H1 (cell line): ENCODE data around the gene NRN1L. TPM values are rescaled to one million over a fixed set of nuclear protein-coding genes. Genes with fewer than 3 reads are reported as not detected.
A peak's percentile ranks its signal among the peaks of the same experiment; 100 is the strongest.

Experiments
- CTCF ChIA-PET: fragments of 300-600 bp; sonication (Branson Sonifier 250); formaldehyde crosslinking; loops from one replicate; lab custom pipeline; 2021; ENCODE audit not compliant: partially characterized antibody; lab: Charles Lee
- POLR2A ChIA-PET: fragments of 300-600 bp; sonication (Branson Sonifier 250); formaldehyde crosslinking; loops from one replicate; lab custom pipeline; 2021; ENCODE audit warnings: inconsistent platforms; ENCODE audit not compliant: partially characterized antibody; lab: Charles Lee
- DNase-seq, 2 experiments: peaks; one replicate each; pipeline versions ENCODE4 v3.0.0 to v3.0.0-alpha.2; 2010 to 2022; ENCODE audit warnings: low spot score in 2 of 2, low read depth in 1 of 2, mixed read lengths in 1 of 2
- FAIRE-seq: peaks from 2 replicates; lab custom pipeline; 2011; peaks lifted over from hg19 to GRCh38; lab: Jason Lieb, UNC
- H2AFZ ChIP-seq: 2 replicates; pipeline ENCODE4 v1.8.1; 2012; ENCODE audit warnings: low read length, inconsistent platforms
- H2AK5ac ChIP-seq: 2 replicates; pipeline ENCODE4 v1.6.1; 2013; ENCODE audit warnings: low read depth, low read length
- H2BK120ac ChIP-seq: replicated peaks from 2 replicates; pipeline ENCODE3; 2013; ENCODE audit warnings: low read depth, low read length, inconsistent platforms
- H2BK12ac ChIP-seq: 2 replicates; pipeline ENCODE4 v1.6.1; 2013; ENCODE audit warnings: low read depth, low read length
- H2BK15ac ChIP-seq: 2 replicates; pipeline ENCODE4 v1.6.1; 2013; ENCODE audit warnings: low read length
- H2BK20ac ChIP-seq: 2 replicates; pipeline ENCODE4 v1.6.1; 2013; ENCODE audit warnings: low read length
- H2BK5ac ChIP-seq: 2 replicates; pipeline ENCODE4 v1.6.1; 2013; ENCODE audit warnings: low read depth, low read length
- H3K14ac ChIP-seq: 2 replicates; pipeline ENCODE4 v1.6.1; 2013; ENCODE audit warnings: inconsistent platforms; ENCODE audit not compliant: insufficient read length
- H3K18ac ChIP-seq: 2 replicates; pipeline ENCODE4 v1.6.1; 2013; ENCODE audit warnings: low read length; ENCODE audit errors: extremely low read depth
- H3K23ac ChIP-seq: 2 replicates; pipeline ENCODE4 v1.6.1; 2013; ENCODE audit warnings: inconsistent platforms; ENCODE audit not compliant: insufficient read length
- H3K23me2 ChIP-seq: 2 replicates; pipeline ENCODE4 v1.6.1; 2013; ENCODE audit warnings: low read depth, low read length
- H3K27ac ChIP-seq: 2 replicates; pipeline ENCODE4 v1.6.1; 2011; ENCODE audit warnings: low read depth, low read length, inconsistent platforms
- H3K27me3 ChIP-seq, 4 experiments: replicated peaks in 1 of 4; 1 replicate in 1 of 4; 2 replicates in 3 of 4; pipeline versions ENCODE4 v1.6.1 to v1.8.1; 2011 to 2013; ENCODE audit warnings: low read length in 3 of 4, mild to moderate bottlenecking in 3 of 4, inconsistent platforms in 2 of 4, mixed read lengths in 2 of 4, moderate library complexity in 1 of 4; ENCODE audit not compliant: control insufficient read depth in 3 of 4, insufficient read depth in 3 of 4; ENCODE audit errors: extremely low read depth in 1 of 4
- H3K36me3 ChIP-seq, 4 experiments: 2 replicates each; pipeline versions ENCODE4 v1.6.1 to v1.8.1; 2011 to 2013; ENCODE audit warnings: mild to moderate bottlenecking in 4 of 4, low read length in 3 of 4, moderate library complexity in 2 of 4, control low read depth in 1 of 4, inconsistent platforms in 1 of 4; ENCODE audit not compliant: insufficient read depth in 4 of 4, control insufficient read depth in 2 of 4
- H3K4ac ChIP-seq: replicated peaks from 2 replicates; pipeline ENCODE3; 2013; ENCODE audit warnings: low read length, low read depth, mixed read lengths, inconsistent platforms; ENCODE audit not compliant: insufficient read length
- H3K4me1 ChIP-seq, 4 experiments: replicated peaks in 1 of 4; 1 replicate in 1 of 4; 2 replicates in 3 of 4; pipeline versions ENCODE4 v1.6.1 to v1.8.1; 2011 to 2013; ENCODE audit warnings: low read length in 3 of 4, inconsistent platforms in 2 of 4, mixed read lengths in 1 of 4; ENCODE audit not compliant: insufficient read depth in 4 of 4, control insufficient read depth in 3 of 4
- H3K4me2 ChIP-seq, 2 experiments: 2 replicates each; pipeline versions ENCODE4 v1.6.1 to v1.8.1; 2011 to 2013; ENCODE audit warnings: low read depth in 2 of 2, low read length in 2 of 2, control low read depth in 1 of 2, inconsistent platforms in 1 of 2, mild to moderate bottlenecking in 1 of 2; ENCODE audit not compliant: insufficient read depth in 1 of 2
- H3K4me3 ChIP-seq, 4 experiments: fragments of 200-600, 300-600 bp in 1 of 4; sonication (generic), shearing (Covaris generic), sonication (Bioruptor Twin) in 1 of 4; 2 replicates each; pipeline versions ENCODE4 v1.5.1 to v1.8.1; 2011 to 2016; ENCODE audit warnings: low read length in 4 of 4, low read depth in 3 of 4, control low read depth in 2 of 4, inconsistent platforms in 2 of 4, mild to moderate bottlenecking in 2 of 4, mixed read lengths in 1 of 4, moderate library complexity in 1 of 4; ENCODE audit not compliant: insufficient read depth in 2 of 4; ENCODE audit errors: extremely low read depth in 1 of 4
- H3K56ac ChIP-seq: replicated peaks from 2 replicates; pipeline ENCODE3; 2013; ENCODE audit warnings: low read depth, mild to moderate bottlenecking, mixed read lengths, low read length, inconsistent platforms; ENCODE audit not compliant: insufficient read length
- H3K79me1 ChIP-seq: 2 replicates; pipeline ENCODE4 v1.6.1; 2013; ENCODE audit warnings: low read depth, low read length, control low read depth
- H3K79me2 ChIP-seq, 2 experiments: 2 replicates each; pipeline versions ENCODE4 v1.6.1 to v1.8.1; 2012 to 2013; ENCODE audit warnings: low read length in 2 of 2, mild to moderate bottlenecking in 2 of 2, inconsistent platforms in 1 of 2; ENCODE audit not compliant: insufficient read depth in 2 of 2, control insufficient read depth in 1 of 2
- H3K9ac ChIP-seq, 4 experiments: replicated peaks in 1 of 4; 1 replicate in 1 of 4; 2 replicates in 3 of 4; pipeline versions ENCODE4 v1.6.1 to v1.8.1; 2011 to 2013; ENCODE audit warnings: low read depth in 3 of 4, low read length in 3 of 4, control low read depth in 2 of 4, mild to moderate bottlenecking in 2 of 4, moderate library complexity in 2 of 4, inconsistent platforms in 1 of 4; ENCODE audit errors: extremely low read depth in 1 of 4
- H3K9me3 ChIP-seq, 2 experiments: 2 replicates each; pipeline versions ENCODE4 v1.6.1 to v1.8.1; 2012 to 2013; ENCODE audit warnings: mild to moderate bottlenecking in 2 of 2, moderate library complexity in 2 of 2, control low read depth in 1 of 2, inconsistent platforms in 1 of 2, low read depth in 1 of 2, low read length in 1 of 2, mixed read lengths in 1 of 2; ENCODE audit not compliant: insufficient read depth in 2 of 2
- H4K20me1 ChIP-seq, 2 experiments: replicated peaks in 1 of 2; 2 replicates each; pipeline versions ENCODE3 to v1.8.1; 2011 to 2013; ENCODE audit warnings: inconsistent platforms in 2 of 2, low read length in 2 of 2, mild to moderate bottlenecking in 1 of 2; ENCODE audit not compliant: insufficient read depth in 2 of 2, control insufficient read depth in 1 of 2
- H4K5ac ChIP-seq: 2 replicates; pipeline ENCODE4 v1.6.1; 2013; ENCODE audit warnings: low read length, low read depth, mixed read lengths, inconsistent platforms; ENCODE audit not compliant: insufficient read length
- H4K8ac ChIP-seq: 2 replicates; pipeline ENCODE4 v1.8.0; 2013; ENCODE audit warnings: mild to moderate bottlenecking, moderate library complexity, low read length, inconsistent platforms; ENCODE audit not compliant: insufficient read depth; ENCODE audit errors: extremely low read depth
- H4K91ac ChIP-seq: replicated peaks from 2 replicates; pipeline ENCODE3; 2013; ENCODE audit warnings: low read length, mixed read lengths, inconsistent platforms; ENCODE audit not compliant: insufficient read length
- EGR1 ChIP-seq: IDR thresholded peaks from 2 replicates; pipeline ENCODE4 v1.6.1; 2011; ENCODE audit warnings: low read depth, low read length, borderline replicate concordance
- HDAC2 ChIP-seq, 2 experiments: fragments of 300-600 bp in 1 of 2; sonication (generic) in 1 of 2; IDR thresholded peaks; 2 replicates each; pipeline ENCODE4 v1.6.1; 2011 to 2012; ENCODE audit warnings: low read depth in 2 of 2, low read length in 2 of 2, mild to moderate bottlenecking in 2 of 2, moderate library complexity in 2 of 2, borderline replicate concordance in 1 of 2, inconsistent platforms in 1 of 2
- NRF1 ChIP-seq: IDR thresholded peaks from 2 replicates; pipeline ENCODE4 v1.6.1; 2011; ENCODE audit warnings: mild to moderate bottlenecking, low read depth, low read length, improper control_type of control experiment
- POLR2AphosphoS5 ChIP-seq: IDR thresholded peaks from 2 replicates; pipeline ENCODE4 v1.6.1; 2011; ENCODE audit warnings: low read depth, low read length
- SP4 ChIP-seq: IDR thresholded peaks from 2 replicates; pipeline ENCODE4 v1.6.1; 2012; ENCODE audit warnings: low read length, inconsistent platforms
- SRF ChIP-seq: IDR thresholded peaks from 2 replicates; pipeline ENCODE4 v1.6.1; 2011; ENCODE audit warnings: mild to moderate bottlenecking, low read depth, low read length, moderate library complexity
- WGBS, 2 experiments: shearing (Covaris generic) in 1 of 2; methylation state at CpG; one replicate each; pipeline versions ENCODE4 v1.1.6 to v1.1.7; 2013 to 2015; ENCODE audit warnings: low lambda C conversion rate in 2 of 2, mixed read lengths in 2 of 2, inconsistent platforms in 1 of 2, low coverage in 1 of 2, missing lambda C conversion rate in 1 of 2; ENCODE audit not compliant: insufficient replicate concordance in 2 of 2, insufficient coverage in 1 of 2, insufficient read length in 1 of 2; ENCODE audit errors: extremely low coverage in 1 of 2, missing lambda C conversion rate in 1 of 2; 5-methylcytosine and 5-hydroxymethylcytosine counted together
- polyA plus RNA-seq, 7 experiments: library from polyadenylated mRNA; depleted of rRNA in 3 of 7; stranded (reverse) in 5 of 7; unstranded in 2 of 7; fragments of >200 nt in 5 of 7; fragments of 200-250 nt in 2 of 7; gene quantifications; 1 replicate in 5 of 7; 2 replicates in 1 of 7; 4 replicates in 1 of 7; pipeline versions ENCODE4 v1.2.1 to v1.2.3, GENCODE V29; 2011 to 2013; ENCODE audit warnings: missing spikeins in 2 of 7, mixed read lengths in 2 of 7
- total RNA-seq: library from RNA; stranded (reverse); fragmentation: NEBNext Ultra II Directional; extraction: Animal tissue kit (Norgen Biotek cat#: 25700); gene quantifications from 2 replicates; pipeline ENCODE4 v1.2.1, GENCODE V29; 2021
- TF ChIP-seq, protein P1 (sequence below): IDR thresholded peaks from 2 replicates; pipeline ENCODE4 v1.6.1; 2012; ENCODE audit warnings: inconsistent platforms
- TF ChIP-seq, protein P2 (sequence below), 3 experiments: IDR thresholded peaks; 1 replicate in 2 of 3; 2 replicates in 1 of 3; pipeline versions ENCODE4 v1.5.1 to v1.6.1; 2011; ENCODE audit warnings: low read length in 3 of 3, mild to moderate bottlenecking in 3 of 3, inconsistent platforms in 2 of 3, low read depth in 1 of 3, moderate library complexity in 1 of 3; ENCODE audit not compliant: insufficient read depth in 1 of 3; ENCODE audit errors: control extremely low read depth in 1 of 3

NRN1L gene
- total and polyA plus RNA-seq, 2 of the 8 experiments (the other 6 are each of a cell fraction or from before 2014, with no cell fraction given): 4.1 to 35.2 TPM

DNA sequence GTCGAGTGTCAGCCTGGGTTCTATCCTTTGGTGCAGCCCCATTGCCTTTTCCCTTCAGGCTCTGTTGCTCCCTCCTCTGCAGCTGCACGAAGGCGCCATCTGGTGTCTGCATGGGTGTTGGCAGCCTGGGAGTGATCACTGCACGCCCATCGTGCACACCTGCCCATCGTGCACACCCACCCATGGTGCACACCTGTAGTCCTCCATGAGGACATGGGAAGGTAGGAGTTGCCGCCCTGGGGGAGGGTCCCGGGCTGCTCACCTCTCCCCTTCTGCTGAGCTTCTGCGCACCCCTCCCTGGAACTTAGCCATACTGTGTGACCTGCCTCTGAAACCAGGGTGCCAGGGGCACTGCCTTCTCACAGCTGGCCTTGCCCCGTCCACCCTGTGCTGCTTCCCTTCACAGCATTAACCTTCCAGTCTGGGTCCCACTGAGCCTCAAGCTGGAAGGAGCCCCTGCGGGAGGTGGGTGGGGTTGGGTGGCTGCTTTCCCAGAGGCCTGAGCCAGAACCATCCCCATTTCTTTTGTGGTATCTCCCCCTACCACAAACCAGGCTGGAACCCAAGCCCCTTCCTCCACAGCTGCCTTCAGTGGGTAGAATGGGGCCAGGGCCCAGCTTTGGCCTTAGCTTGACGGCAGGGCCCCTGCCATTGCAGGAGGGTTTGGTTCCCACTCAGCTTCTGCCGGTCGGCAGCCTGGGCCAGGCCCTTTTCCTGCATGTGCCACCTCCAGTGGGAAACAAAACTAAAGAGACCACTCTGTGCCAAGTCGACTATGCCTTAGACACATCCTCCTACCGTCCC, 44.1 kb downstream of the NRN1L start:
- Histone ChIP-seq H3K9ac (no peak overlapping the region), H2BK5ac (no peak overlapping the region), H3K56ac (no peak overlapping the region), H3K23me2 (no peaks in the 10 kb centered on the region), H3K27me3 (no peaks in the 10 kb centered on the region), H3K79me1 (no peaks in the 10 kb centered on the region), H4K20me1 (peaks cover 3 to 27% of the 10 kb centered on the region in 2 experiments), H2BK20ac (no peak overlapping the region), H4K91ac (no peak overlapping the region), H3K4me2 (no peak overlapping the region), H3K79me2 (no peaks in the 10 kb centered on the region), H2BK15ac (no peak overlapping the region), H3K27ac (no peak overlapping the region), H3K4me3 (no peak overlapping the region), H3K23ac (no peak overlapping the region), H2AFZ (no peak overlapping the region), H3K36me3 (no peaks in the 10 kb centered on the region; a peak in 2 of 8 replicates), H3K4me1 (peaks cover 0 to 8% (median 4%) of the 10 kb centered on the region in 4 experiments; a peak in 5 of 7 replicates), H2BK120ac (no peak overlapping the region), H3K14ac (no peak overlapping the region), H3K4ac (no peak overlapping the region), H2BK12ac (no peak overlapping the region), H3K18ac (no peak overlapping the region), H4K8ac (no peak overlapping the region), H2AK5ac (no peak overlapping the region), H4K5ac (no peak overlapping the region), H3K9me3 (no peaks in the 10 kb centered on the region)
- POLR2A ChIA-PET: interaction anchor here (0.7 to 7.5 kb wide), 6 partner anchors 7 to 51 kb away, joined by 3 to 43 read pairs (median 15); partner anchors contain the start of genes LCAT, NRN1L and PSMB10
- 61% methylated on average over 15 of the region's 16 CpGs; no CpG with 5 or more reads in 1 of the 2 experiments for WGBS, 2 experiments
- FAIRE-seq (peak; percentile 78), DNase-seq (peak in 1 of 2 experiments; percentile 91)
- CTCF ChIA-PET: interaction anchor here (0.7 to 27.1 kb wide), 19 partner anchors 9 to 265 kb away, joined by 3 to 623 read pairs (median 4); partner anchors contain the start of genes EDC4, NRN1L, PSKH1 and RANBP10
- TF ChIP-seq SP4: no peak
- TF ChIP-seq, protein P1, sequence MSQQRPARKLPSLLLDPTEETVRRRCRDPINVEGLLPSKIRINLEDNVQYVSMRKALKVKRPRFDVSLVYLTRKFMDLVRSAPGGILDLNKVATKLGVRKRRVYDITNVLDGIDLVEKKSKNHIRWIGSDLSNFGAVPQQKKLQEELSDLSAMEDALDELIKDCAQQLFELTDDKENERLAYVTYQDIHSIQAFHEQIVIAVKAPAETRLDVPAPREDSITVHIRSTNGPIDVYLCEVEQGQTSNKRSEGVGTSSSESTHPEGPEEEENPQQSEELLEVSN: no peak
- no peak for TF ChIP-seq SRF
- TF ChIP-seq EGR1: no peak
- no peak for TF ChIP-seq HDAC2 (IDR thresholded peaks at IDR 0.05; ENCODE audit: borderline replicate concordance in 1 of 2, low read depth in 2 of 2, low read length in 2 of 2)
- TF ChIP-seq, protein P2, sequence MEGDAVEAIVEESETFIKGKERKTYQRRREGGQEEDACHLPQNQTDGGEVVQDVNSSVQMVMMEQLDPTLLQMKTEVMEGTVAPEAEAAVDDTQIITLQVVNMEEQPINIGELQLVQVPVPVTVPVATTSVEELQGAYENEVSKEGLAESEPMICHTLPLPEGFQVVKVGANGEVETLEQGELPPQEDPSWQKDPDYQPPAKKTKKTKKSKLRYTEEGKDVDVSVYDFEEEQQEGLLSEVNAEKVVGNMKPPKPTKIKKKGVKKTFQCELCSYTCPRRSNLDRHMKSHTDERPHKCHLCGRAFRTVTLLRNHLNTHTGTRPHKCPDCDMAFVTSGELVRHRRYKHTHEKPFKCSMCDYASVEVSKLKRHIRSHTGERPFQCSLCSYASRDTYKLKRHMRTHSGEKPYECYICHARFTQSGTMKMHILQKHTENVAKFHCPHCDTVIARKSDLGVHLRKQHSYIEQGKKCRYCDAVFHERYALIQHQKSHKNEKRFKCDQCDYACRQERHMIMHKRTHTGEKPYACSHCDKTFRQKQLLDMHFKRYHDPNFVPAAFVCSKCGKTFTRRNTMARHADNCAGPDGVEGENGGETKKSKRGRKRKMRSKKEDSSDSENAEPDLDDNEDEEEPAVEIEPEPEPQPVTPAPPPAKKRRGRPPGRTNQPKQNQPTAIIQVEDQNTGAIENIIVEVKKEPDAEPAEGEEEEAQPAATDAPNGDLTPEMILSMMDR (IDR thresholded peaks at IDR 0.05; ENCODE audit: control extremely low read depth in 1 of 3, insufficient read depth in 1 of 3, low read depth in 1 of 3, low read length in 3 of 3): peak; percentile 96 to 100 (median 96)
- peak; percentile 50; the same call in 1 of the 2 replicates for TF ChIP-seq POLR2AphosphoS5
- TF ChIP-seq NRF1: no peak
